Measurements from ENCODE around the gene COX8A.

DNA sequence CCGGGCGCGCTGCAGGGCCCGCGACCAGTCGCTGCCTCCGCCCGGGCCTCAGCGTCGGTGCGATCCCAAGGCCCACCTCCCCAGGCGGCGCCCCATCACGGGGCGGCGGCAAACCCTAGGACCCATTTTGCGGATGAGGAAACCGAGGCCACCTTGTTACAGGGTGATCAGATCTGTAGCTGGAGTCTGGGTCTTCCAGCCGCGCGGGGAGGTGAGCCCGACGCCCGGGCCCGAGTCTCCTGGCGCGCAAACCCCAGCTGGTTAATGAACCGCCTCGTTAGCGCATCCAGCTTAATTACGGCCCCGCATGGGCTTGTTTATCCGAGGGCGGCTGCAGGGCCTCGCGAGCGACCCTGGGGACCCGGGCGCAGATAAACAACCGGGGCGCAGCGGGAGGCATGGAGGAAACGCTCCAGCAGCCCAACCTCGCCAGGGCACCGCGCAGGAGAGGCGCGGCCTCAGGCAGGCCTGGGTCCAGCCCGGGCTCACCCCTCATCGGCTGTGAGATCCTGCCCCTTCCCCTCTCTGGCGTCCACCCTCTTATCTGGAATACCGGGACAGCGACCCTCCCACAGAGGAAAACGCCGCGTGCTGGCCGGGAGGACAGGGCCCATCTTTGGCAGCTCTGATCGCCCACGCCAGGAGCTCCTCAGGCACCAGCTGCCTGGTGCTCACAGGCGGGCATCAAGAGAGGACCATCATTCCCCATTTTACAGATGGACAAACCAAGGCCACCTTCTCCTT, 26.5 kb downstream of the COX8A start:
- TF ChIP-seq EMX1 (CRISPR knock-in tag; IDR thresholded peaks at IDR 0.05): no peak
- TF ChIP-seq RORB (CRISPR knock-in tag; IDR thresholded peaks at IDR 0.05): no peak
- TF ChIP-seq, protein P1, sequence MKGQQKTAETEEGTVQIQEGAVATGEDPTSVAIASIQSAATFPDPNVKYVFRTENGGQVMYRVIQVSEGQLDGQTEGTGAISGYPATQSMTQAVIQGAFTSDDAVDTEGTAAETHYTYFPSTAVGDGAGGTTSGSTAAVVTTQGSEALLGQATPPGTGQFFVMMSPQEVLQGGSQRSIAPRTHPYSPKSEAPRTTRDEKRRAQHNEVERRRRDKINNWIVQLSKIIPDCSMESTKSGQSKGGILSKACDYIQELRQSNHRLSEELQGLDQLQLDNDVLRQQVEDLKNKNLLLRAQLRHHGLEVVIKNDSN (CRISPR knock-in tag; IDR thresholded peaks at IDR 0.05): no peak
- TF ChIP-seq FOXJ3 (CRISPR knock-in tag; IDR thresholded peaks at IDR 0.05; ENCODE audit: borderline replicate concordance): no peak
- TF ChIP-seq, protein P2, sequence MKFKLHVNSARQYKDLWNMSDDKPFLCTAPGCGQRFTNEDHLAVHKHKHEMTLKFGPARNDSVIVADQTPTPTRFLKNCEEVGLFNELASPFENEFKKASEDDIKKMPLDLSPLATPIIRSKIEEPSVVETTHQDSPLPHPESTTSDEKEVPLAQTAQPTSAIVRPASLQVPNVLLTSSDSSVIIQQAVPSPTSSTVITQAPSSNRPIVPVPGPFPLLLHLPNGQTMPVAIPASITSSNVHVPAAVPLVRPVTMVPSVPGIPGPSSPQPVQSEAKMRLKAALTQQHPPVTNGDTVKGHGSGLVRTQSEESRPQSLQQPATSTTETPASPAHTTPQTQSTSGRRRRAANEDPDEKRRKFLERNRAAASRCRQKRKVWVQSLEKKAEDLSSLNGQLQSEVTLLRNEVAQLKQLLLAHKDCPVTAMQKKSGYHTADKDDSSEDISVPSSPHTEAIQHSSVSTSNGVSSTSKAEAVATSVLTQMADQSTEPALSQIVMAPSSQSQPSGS (CRISPR knock-in tag; IDR thresholded peaks at IDR 0.05; ENCODE audit: borderline replicate concordance, low read depth): no peak
- TF ChIP-seq, protein P3, sequence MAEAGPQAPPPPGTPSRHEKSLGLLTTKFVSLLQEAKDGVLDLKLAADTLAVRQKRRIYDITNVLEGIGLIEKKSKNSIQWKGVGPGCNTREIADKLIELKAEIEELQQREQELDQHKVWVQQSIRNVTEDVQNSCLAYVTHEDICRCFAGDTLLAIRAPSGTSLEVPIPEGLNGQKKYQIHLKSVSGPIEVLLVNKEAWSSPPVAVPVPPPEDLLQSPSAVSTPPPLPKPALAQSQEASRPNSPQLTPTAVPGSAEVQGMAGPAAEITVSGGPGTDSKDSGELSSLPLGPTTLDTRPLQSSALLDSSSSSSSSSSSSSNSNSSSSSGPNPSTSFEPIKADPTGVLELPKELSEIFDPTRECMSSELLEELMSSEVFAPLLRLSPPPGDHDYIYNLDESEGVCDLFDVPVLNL (CRISPR knock-in tag; IDR thresholded peaks at IDR 0.05; ENCODE audit: borderline replicate concordance, low read depth): no peak
- TF ChIP-seq, protein P4, sequence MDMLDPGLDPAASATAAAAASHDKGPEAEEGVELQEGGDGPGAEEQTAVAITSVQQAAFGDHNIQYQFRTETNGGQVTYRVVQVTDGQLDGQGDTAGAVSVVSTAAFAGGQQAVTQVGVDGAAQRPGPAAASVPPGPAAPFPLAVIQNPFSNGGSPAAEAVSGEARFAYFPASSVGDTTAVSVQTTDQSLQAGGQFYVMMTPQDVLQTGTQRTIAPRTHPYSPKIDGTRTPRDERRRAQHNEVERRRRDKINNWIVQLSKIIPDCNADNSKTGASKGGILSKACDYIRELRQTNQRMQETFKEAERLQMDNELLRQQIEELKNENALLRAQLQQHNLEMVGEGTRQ (CRISPR knock-in tag; IDR thresholded peaks at IDR 0.05): no peak
- TF ChIP-seq, protein P5, sequence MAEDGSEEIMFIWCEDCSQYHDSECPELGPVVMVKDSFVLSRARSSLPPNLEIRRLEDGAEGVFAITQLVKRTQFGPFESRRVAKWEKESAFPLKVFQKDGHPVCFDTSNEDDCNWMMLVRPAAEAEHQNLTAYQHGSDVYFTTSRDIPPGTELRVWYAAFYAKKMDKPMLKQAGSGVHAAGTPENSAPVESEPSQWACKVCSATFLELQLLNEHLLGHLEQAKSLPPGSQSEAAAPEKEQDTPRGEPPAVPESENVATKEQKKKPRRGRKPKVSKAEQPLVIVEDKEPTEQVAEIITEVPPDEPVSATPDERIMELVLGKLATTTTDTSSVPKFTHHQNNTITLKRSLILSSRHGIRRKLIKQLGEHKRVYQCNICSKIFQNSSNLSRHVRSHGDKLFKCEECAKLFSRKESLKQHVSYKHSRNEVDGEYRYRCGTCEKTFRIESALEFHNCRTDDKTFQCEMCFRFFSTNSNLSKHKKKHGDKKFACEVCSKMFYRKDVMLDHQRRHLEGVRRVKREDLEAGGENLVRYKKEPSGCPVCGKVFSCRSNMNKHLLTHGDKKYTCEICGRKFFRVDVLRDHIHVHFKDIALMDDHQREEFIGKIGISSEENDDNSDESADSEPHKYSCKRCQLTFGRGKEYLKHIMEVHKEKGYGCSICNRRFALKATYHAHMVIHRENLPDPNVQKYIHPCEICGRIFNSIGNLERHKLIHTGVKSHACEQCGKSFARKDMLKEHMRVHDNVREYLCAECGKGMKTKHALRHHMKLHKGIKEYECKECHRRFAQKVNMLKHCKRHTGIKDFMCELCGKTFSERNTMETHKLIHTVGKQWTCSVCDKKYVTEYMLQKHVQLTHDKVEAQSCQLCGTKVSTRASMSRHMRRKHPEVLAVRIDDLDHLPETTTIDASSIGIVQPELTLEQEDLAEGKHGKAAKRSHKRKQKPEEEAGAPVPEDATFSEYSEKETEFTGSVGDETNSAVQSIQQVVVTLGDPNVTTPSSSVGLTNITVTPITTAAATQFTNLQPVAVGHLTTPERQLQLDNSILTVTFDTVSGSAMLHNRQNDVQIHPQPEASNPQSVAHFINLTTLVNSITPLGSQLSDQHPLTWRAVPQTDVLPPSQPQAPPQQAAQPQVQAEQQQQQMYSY (CRISPR knock-in tag; IDR thresholded peaks at IDR 0.05): no peak
- TF ChIP-seq TEAD4 (CRISPR knock-in tag; IDR thresholded peaks at IDR 0.05): no peak
- no peak for TF ChIP-seq CREB1 (CRISPR knock-in tag; IDR thresholded peaks at IDR 0.05)
